K562 (cell line): ENCODE results near the gene POU2AF1. TPM values are rescaled to one million over a fixed set of nuclear protein-coding genes. Genes with fewer than 3 reads are reported as not detected.

ENCODE experiments used
- ATAC-seq: fragments of 200-7000 bp; cut with Tn5 transposase; 3 replicates; pipeline ENCODE4 v1.9.1; 2020; ENCODE audit warnings: moderate library complexity
- BruUV-seq: library from RNA; stranded (reverse); fragments of 400-500 nt; replicated peaks from 2 replicates; lab custom pipeline; 2021; lab: Mats Ljungman, UMichigan
- CTCF ChIA-PET: fragments of 300-600 bp; formaldehyde crosslinking; extraction: SDS; loops from one replicate; lab custom pipeline; 2021; ENCODE audit warnings: low intra/inter-chr PET ratio; lab: Yijun Ruan, JAX
- POLR2A ChIA-PET: fragments of 300-600, 350-650 bp; sonication (Branson Sonifier 250); formaldehyde crosslinking; extraction: SDS; loops from one replicate; lab custom pipeline; 2021; ENCODE audit warnings: antibody characterized with exemption, inconsistent platforms; lab: Yijun Ruan, JAX
- DNase-seq, 4 experiments: peaks; one replicate each; pipeline versions ENCODE4 v3.0.0 to v3.0.0-alpha.2; 2011 to 2018; ENCODE audit warnings: low spot score in 3 of 4, mixed read lengths in 3 of 4; ENCODE audit errors: extremely low read depth in 1 of 4
- FAIRE-seq: peaks from 2 replicates; lab custom pipeline; 2011; peaks lifted over from hg19 to GRCh38; lab: Jason Lieb, UNC
- H2AFZ ChIP-seq: 2 replicates; pipeline ENCODE4 v1.6.0; 2011; ENCODE audit warnings: low read depth, low read length, control low read depth, inconsistent platforms
- H3K27ac ChIP-seq: fragments of 200-600 bp; 3 replicates; pipeline ENCODE4 v1.8.0; 2011; ENCODE audit warnings: low read depth, mild to moderate bottlenecking, control low read depth, inconsistent platforms, low read length, moderate library complexity, mixed read lengths; ENCODE audit errors: extremely low read depth
- H3K27me3 ChIP-seq, 2 experiments: fragments of 300-600 bp in 1 of 2; 2 replicates in 1 of 2; 3 replicates in 1 of 2; pipeline versions ENCODE4 v1.6.0 to v1.8.0; 2011; ENCODE audit warnings: inconsistent platforms in 2 of 2, low read length in 2 of 2, mild to moderate bottlenecking in 1 of 2, mixed read lengths in 1 of 2, moderate library complexity in 1 of 2; ENCODE audit not compliant: control insufficient read depth in 2 of 2, insufficient read depth in 2 of 2
- H3K36me3 ChIP-seq: fragments of 300-600 bp; 3 replicates; pipeline ENCODE4 v1.8.0; 2011; ENCODE audit warnings: mild to moderate bottlenecking, low read length, inconsistent platforms; ENCODE audit not compliant: control insufficient read depth, insufficient read depth
- H3K4me1 ChIP-seq, 2 experiments: fragments of 200-600 bp in 1 of 2; replicated peaks in 1 of 2; 2 replicates in 1 of 2; 3 replicates in 1 of 2; pipeline versions ENCODE4 v1.5.1 to v1.8.0; 2011; ENCODE audit warnings: inconsistent platforms in 2 of 2, low read length in 2 of 2, mild to moderate bottlenecking in 1 of 2, mixed read lengths in 1 of 2, moderate library complexity in 1 of 2; ENCODE audit not compliant: control insufficient read depth in 2 of 2, insufficient read depth in 2 of 2
- H3K4me2 ChIP-seq: 2 replicates; pipeline ENCODE4 v1.6.1; 2011; ENCODE audit warnings: low read length, control low read depth, inconsistent platforms, mixed read lengths; ENCODE audit not compliant: insufficient read depth
- H3K4me3 ChIP-seq: fragments of 200-600 bp; sonication (generic), shearing (Covaris generic); 2 replicates; pipeline ENCODE4 v1.5.1; 2016; ENCODE audit warnings: control low read depth, inconsistent platforms
- H3K79me2 ChIP-seq: fragments of 200-600 bp; 3 replicates; pipeline ENCODE4 v1.8.0; 2011; ENCODE audit warnings: low read length, inconsistent platforms; ENCODE audit not compliant: control insufficient read depth, insufficient read depth
- H3K9ac ChIP-seq, 2 experiments: 2 replicates each; pipeline versions ENCODE4 v1.6.0 to v1.6.1; 2011; ENCODE audit warnings: low read depth in 2 of 2, low read length in 2 of 2, control low read depth in 1 of 2, inconsistent platforms in 1 of 2, mild to moderate bottlenecking in 1 of 2, mixed read lengths in 1 of 2; ENCODE audit not compliant: insufficient read depth in 1 of 2
- H3K9me1 ChIP-seq: one replicate; pipeline ENCODE4 v1.6.0; 2011; ENCODE audit warnings: inconsistent platforms, mild to moderate bottlenecking, low read length, moderate library complexity; ENCODE audit not compliant: control insufficient read depth, insufficient read depth
- H3K9me3 ChIP-seq: replicated peaks from 2 replicates; pipeline ENCODE4 v1.5.1; 2011; ENCODE audit warnings: low read depth, low read length, inconsistent platforms; ENCODE audit not compliant: control insufficient read depth, insufficient read depth
- H4K20me1 ChIP-seq: replicated peaks from 2 replicates; pipeline ENCODE4 v1.6.1; 2011; ENCODE audit warnings: low read length, inconsistent platforms, mixed read lengths; ENCODE audit not compliant: control insufficient read depth, insufficient read depth
- C11orf30 ChIP-seq: fragments of 450-650 bp; IDR thresholded peaks from 2 replicates; pipeline ENCODE4 v1.6.1; 2016; ENCODE audit warnings: low read depth, mild to moderate bottlenecking
- CREBBP ChIP-seq: IDR thresholded peaks from one replicate; pipeline ENCODE4 v1.6.1; 2012; ENCODE audit warnings: low read depth, mild to moderate bottlenecking, control low read depth, inconsistent platforms, low read length
- HDAC1 ChIP-seq, 2 experiments: fragments of 450-650 bp; IDR thresholded peaks; 2 replicates each; pipeline ENCODE4 v1.6.1; 2016 to 2017; ENCODE audit warnings: inconsistent platforms in 1 of 2, mild to moderate bottlenecking in 1 of 2, moderate library complexity in 1 of 2
- HDAC8 ChIP-seq: fragments of 450-650 bp; IDR thresholded peaks from 2 replicates; pipeline ENCODE4 v1.6.1; 2016; ENCODE audit warnings: mild to moderate bottlenecking, missing genetic modification characterization, moderate library complexity, missing compliant biosample characterization
- ILF3 ChIP-seq: fragments of 450-650 bp; IDR thresholded peaks from 2 replicates; pipeline ENCODE4 v1.6.1; 2018; ENCODE audit warnings: antibody characterized with exemption, mild to moderate bottlenecking, moderate library complexity, borderline replicate concordance
- MXI1 ChIP-seq: IDR thresholded peaks from 2 replicates; pipeline ENCODE4 v1.6.1; 2011; ENCODE audit warnings: low read depth, mild to moderate bottlenecking, improper control_type of control experiment, low read length
- NUFIP1 ChIP-seq: fragments of 450-650 bp; IDR thresholded peaks from 2 replicates; pipeline ENCODE4 v1.6.1; 2018; ENCODE audit not compliant: partially characterized antibody
- RBM14 ChIP-seq: fragments of 200-400 bp; formaldehyde crosslinking; IDR thresholded peaks from 2 replicates; pipeline ENCODE4 v1.6.1; 2018; ENCODE audit warnings: low read depth, mild to moderate bottlenecking, low read length, moderate library complexity, borderline replicate concordance; ENCODE audit not compliant: insufficient read depth
- ZNF583 ChIP-seq: fragments of 250-450 bp; sonication (Bioruptor Pico); IDR thresholded peaks from 2 replicates; pipeline ENCODE4 v1.4.0; 2020
- WGBS: fragments of 100-300 bp; shearing (Covaris generic); methylation state at CpG from one replicate; pipeline ENCODE4 v1.1.6; 2016; ENCODE audit warnings: low coverage, mixed read lengths; ENCODE audit not compliant: insufficient coverage; ENCODE audit errors: missing lambda C conversion rate; 5-methylcytosine and 5-hydroxymethylcytosine counted together
- in situ Hi-C: fragments of 300-500 bp; cut with MboI; formaldehyde crosslinking; loops from 4 replicates; pipeline ENCODE4 v1.15.0; 2018; ENCODE audit warnings: inconsistent platforms, mixed read lengths
- intact Hi-C: fragments of 100-400 bp; cut with micrococcal nuclease; formaldehyde crosslinking; loops from 2 replicates; pipeline ENCODE4 v1.14.2; 2022
- polyA plus RNA-seq, 8 experiments: library from polyadenylated mRNA; depleted of rRNA in 4 of 8; stranded (reverse) in 5 of 8; unstranded in 3 of 8; fragments of >200 nt; fragmentation: Nextera tagmentation in 2 of 8; fragmentation: Illumina TruSeq in 1 of 8; extraction: Ambion mirVana in 2 of 8; extraction: Trizol in 1 of 8; gene quantifications; 2 replicates each; pipeline versions ENCODE4 v1.2.1 to v1.2.3, GENCODE V29; 2011 to 2014; ENCODE audit warnings: inconsistent platforms in 1 of 8, missing spikeins in 1 of 8
- total RNA-seq, 7 experiments: library from RNA; depleted of rRNA in 6 of 7; stranded (reverse); fragments of >200 nt in 6 of 7; fragmentation: Illumina TruSeq in 2 of 7; extraction: Trizol in 2 of 7; gene quantifications; 2 replicates each; pipeline versions ENCODE4 v1.2.1 to v1.2.3, GENCODE V29; 2011 to 2021; ENCODE audit warnings: low replicate concordance in 1 of 7

The POU2AF1 gene
- total and polyA plus RNA-seq, 9 of the 15 experiments (the other 6 are each of a cell fraction or from before 2014, with no cell fraction given) = 0.09 TPM; not detected in 8

- Histone ChIP-seq H3K4me2 (no peak overlapping the region), H3K9me3 (no peaks in the 10 kb centered on the region), H4K20me1 (no peaks in the 10 kb centered on the region), H3K4me1 (no peaks in the 10 kb centered on the region), H3K9ac (no peak overlapping the region), H3K79me2 (no peaks in the 10 kb centered on the region), H3K27ac (no peak overlapping the region), H2AFZ (no peak overlapping the region), H3K9me1 (no peaks in the 10 kb centered on the region), H3K4me3 (no peak overlapping the region), H3K36me3 (no peaks in the 10 kb centered on the region), H3K27me3 (no peaks in the 10 kb centered on the region; a peak in 1 of 5 replicates)
- intact Hi-C loops (no loop called here), in situ Hi-C loops (no loop called here)
- no peak for TF ChIP-seq HDAC8 (tag)
- TF ChIP-seq CREBBP = no peak
- no peak for TF ChIP-seq C11orf30
- TF ChIP-seq HDAC1 (IDR thresholded peaks at IDR 0.05) = no peak
- TF ChIP-seq MXI1 = no peak
- TF ChIP-seq NUFIP1 = no peak
- no peak for TF ChIP-seq ILF3
- TF ChIP-seq RBM14 = no peak
- TF ChIP-seq ZNF583 (CRISPR knock-in tag) = no peak
- no TSS peak for BruUV-seq
- DNase-seq (no peak), FAIRE-seq (no peak), ATAC-seq (no peak)
- ChIA-PET POLR2A (interaction anchor here (0.6 kb wide), 1 partner anchor 153 kb away, joined by 3 read pairs; no protein-coding TSS in a partner anchor), CTCF (no interaction called here)
- 2% methylated on average over 4 of the region's 4 CpGs for WGBS
Measured at GRCh38 chr11:111388420-111388819, 9.3 kb upstream of the POU2AF1 start.
